IMR-90 (cell line): ENCODE measurements around the gene TSHZ1. TPM values are rescaled to one million over a fixed set of nuclear protein-coding genes. Genes with fewer than 3 reads are reported as not detected.

Experiments
- ATAC-seq: fragments of 200-7000 bp; cut with Tn5 transposase; 2 replicates; pipeline ENCODE4 v1.9.1; 2020; ENCODE audit warnings: low read depth, mild to moderate bottlenecking, moderate library complexity
- BruUV-seq: library from RNA; stranded (reverse); fragments of 400-500 nt; replicated peaks from 2 replicates; lab custom pipeline; 2021; lab: Mats Ljungman, UMichigan
- CTCF ChIA-PET: fragments of 300-600 bp; formaldehyde crosslinking; extraction: SDS; loops from one replicate; lab custom pipeline; 2021; ENCODE audit warnings: antibody characterized with exemption; lab: Yijun Ruan, JAX
- POLR2A ChIA-PET: fragments of 300-600 bp; sonication (Branson Sonifier 250); formaldehyde crosslinking; loops from one replicate; lab custom pipeline; 2022; ENCODE audit warnings: antibody characterized with exemption; ENCODE audit not compliant: unreplicated experiment; lab: Charles Lee
- DNase-seq: peaks from one replicate; pipeline ENCODE4 v3.0.0; 2013
- H2AFZ ChIP-seq: replicated peaks from 2 replicates; pipeline ENCODE3; 2013; ENCODE audit warnings: low read length, mild to moderate bottlenecking; ENCODE audit not compliant: poor library complexity
- H2AK5ac ChIP-seq: 2 replicates; pipeline ENCODE4 v1.6.1; 2013; ENCODE audit warnings: low read depth, low read length, inconsistent platforms
- H2AK9ac ChIP-seq: replicated peaks from 2 replicates; pipeline ENCODE3; 2013; ENCODE audit warnings: mild to moderate bottlenecking, low read depth, low read length, moderate library complexity; ENCODE audit not compliant: poor library complexity
- H2BK120ac ChIP-seq: 2 replicates; pipeline ENCODE4 v1.6.1; 2013; ENCODE audit warnings: low read depth, low read length, inconsistent platforms
- H2BK15ac ChIP-seq: 3 replicates; pipeline ENCODE4 v1.6.1; 2013; ENCODE audit warnings: low read depth, low read length, inconsistent platforms
- H2BK20ac ChIP-seq: 2 replicates; pipeline ENCODE4 v1.6.1; 2013; ENCODE audit warnings: low read depth, mild to moderate bottlenecking, inconsistent platforms, low read length, moderate library complexity
- H2BK5ac ChIP-seq: 2 replicates; pipeline ENCODE4 v1.6.1; 2013; ENCODE audit warnings: mild to moderate bottlenecking, low read depth, low read length, inconsistent platforms; ENCODE audit not compliant: poor library complexity, severe bottlenecking
- H3K14ac ChIP-seq: replicated peaks from 2 replicates; pipeline ENCODE4 v1.6.1; 2013; ENCODE audit warnings: low read depth, low read length, inconsistent platforms
- H3K18ac ChIP-seq: 2 replicates; pipeline ENCODE4 v1.6.1; 2013; ENCODE audit warnings: low read depth, low read length, control low read depth
- H3K23ac ChIP-seq: 2 replicates; pipeline ENCODE4 v1.6.1; 2013; ENCODE audit warnings: low read depth, low read length, inconsistent platforms
- H3K27ac ChIP-seq: 2 replicates; pipeline ENCODE4 v1.5.1; 2013; ENCODE audit warnings: mild to moderate bottlenecking, control low read depth, low read length; ENCODE audit not compliant: insufficient read depth
- H3K27me3 ChIP-seq: 2 replicates; pipeline ENCODE4 v1.6.1; 2013; ENCODE audit warnings: low read length; ENCODE audit not compliant: control insufficient read depth, insufficient read depth
- H3K36me3 ChIP-seq: 2 replicates; pipeline ENCODE4 v1.6.1; 2013; ENCODE audit warnings: low read length, mixed read lengths; ENCODE audit not compliant: control insufficient read depth, insufficient read depth
- H3K4ac ChIP-seq: 2 replicates; pipeline ENCODE4 v1.6.1; 2013; ENCODE audit warnings: low read depth, low read length, inconsistent platforms
- H3K4me1 ChIP-seq: 2 replicates; pipeline ENCODE4 v1.6.1; 2013; ENCODE audit warnings: low read length, mixed read lengths; ENCODE audit not compliant: control insufficient read depth, insufficient read depth
- H3K4me2 ChIP-seq: 2 replicates; pipeline ENCODE4 v1.6.1; 2013; ENCODE audit warnings: low read depth, mild to moderate bottlenecking, control low read depth, low read length, moderate library complexity
- H3K4me3 ChIP-seq: 2 replicates; pipeline ENCODE4 v1.5.1; 2013; ENCODE audit warnings: low read depth, mild to moderate bottlenecking, control low read depth, low read length, moderate library complexity; ENCODE audit not compliant: insufficient read depth
- H3K56ac ChIP-seq: 2 replicates; pipeline ENCODE4 v1.6.1; 2013; ENCODE audit warnings: low read length, inconsistent platforms; ENCODE audit not compliant: insufficient read depth; ENCODE audit errors: extremely low read depth
- H3K79me1 ChIP-seq, 2 experiments: 2 replicates each; pipeline ENCODE4 v1.6.1; 2013; ENCODE audit warnings: low read length in 2 of 2, inconsistent platforms in 1 of 2, low read depth in 1 of 2
- H3K9ac ChIP-seq: 2 replicates; pipeline ENCODE4 v1.6.1; 2013; ENCODE audit warnings: low read depth, low read length, control low read depth
- H3K9me1 ChIP-seq: 2 replicates; pipeline ENCODE4 v1.6.1; 2013; ENCODE audit warnings: low read length, inconsistent platforms; ENCODE audit not compliant: insufficient read depth
- H3K9me3 ChIP-seq: 2 replicates; pipeline ENCODE4 v1.6.1; 2013; ENCODE audit warnings: low read length; ENCODE audit not compliant: control insufficient read depth, insufficient read depth
- H4K20me1 ChIP-seq: 2 replicates; pipeline ENCODE4 v1.6.1; 2013; ENCODE audit warnings: low read length, inconsistent platforms; ENCODE audit not compliant: insufficient read depth
- H4K5ac ChIP-seq: 2 replicates; pipeline ENCODE4 v1.6.1; 2013; ENCODE audit warnings: mild to moderate bottlenecking, low read depth, low read length, control low read depth
- H4K8ac ChIP-seq, 2 experiments: 2 replicates each; pipeline ENCODE4 v1.6.1; 2013; ENCODE audit warnings: low read depth in 2 of 2, low read length in 2 of 2, control low read depth in 1 of 2, inconsistent platforms in 1 of 2
- H4K91ac ChIP-seq: 2 replicates; pipeline ENCODE4 v1.6.1; 2013; ENCODE audit warnings: low read depth, low read length, inconsistent platforms; ENCODE audit not compliant: insufficient read depth
- NFE2L2 ChIP-seq: fragments of 150-350 bp; IDR thresholded peaks from 2 replicates; pipeline ENCODE4 v1.6.1; 2016; ENCODE audit warnings: low read depth, mild to moderate bottlenecking, low read length
- POLR2A ChIP-seq: IDR thresholded peaks from 2 replicates; pipeline ENCODE4 v1.6.1; 2012; ENCODE audit warnings: mild to moderate bottlenecking, low read depth, low read length
- WGBS, 2 experiments: methylation state at CpG; one replicate each; pipeline versions ENCODE4 v1.1.5 to v1.1.7; 2013; ENCODE audit warnings: missing lambda C conversion rate in 2 of 2; ENCODE audit not compliant: insufficient read length in 1 of 2; ENCODE audit errors: extremely low coverage in 2 of 2; 5-methylcytosine and 5-hydroxymethylcytosine counted together
- dilution Hi-C: fragments of 300-500 bp; cut with HindIII; formaldehyde crosslinking; loops from one replicate; pipeline ENCODE4 v1.14.3; 2018; ENCODE audit warnings: low sequenced_read_pairs; ENCODE audit not compliant: unreplicated experiment
- in situ Hi-C: fragments of 300-500 bp; cut with MboI; formaldehyde crosslinking; loops from 3 replicates; pipeline ENCODE4 v1.14.3; 2019; ENCODE audit warnings: low sequenced_read_pairs, inconsistent platforms, mixed read lengths
- intact Hi-C: fragments of 100-400 bp; cut with micrococcal nuclease; formaldehyde crosslinking; loops from 2 replicates; pipeline ENCODE4 v1.10.0; 2022
- polyA plus RNA-seq, 3 experiments: library from polyadenylated mRNA; depleted of rRNA; stranded (reverse); fragments of >200 nt; gene quantifications; 2 replicates each; pipeline ENCODE4 v1.2.3, GENCODE V29; 2012; ENCODE audit warnings: low replicate concordance in 1 of 3
- total RNA-seq: library from RNA; depleted of rRNA; stranded (reverse); fragments of >200 nt; gene quantifications from 2 replicates; pipeline ENCODE4 v1.2.3, GENCODE V29; 2012

TSHZ1 gene
- total and polyA plus RNA-seq, 2 of the 4 experiments (the other 2 are of a cell fraction), result 7.1 to 10.0 TPM

GRCh38 chr18:75252136-75252535 lies 41.5 kb downstream of the TSHZ1 start:
- Histone ChIP-seq H3K18ac (no peak overlapping the region), H3K27ac (no peak overlapping the region)
- BruUV-seq, result no TSS peak

More at GRCh38 chr18:75252136-75252535, 41.5 kb downstream of the TSHZ1 start:
- intact Hi-C loops (no loop called here), in situ Hi-C loops (no loop called here), dilution Hi-C loops (no loop called here)
- CTCF ChIA-PET, result no interaction called here
- no peaks in the 10 kb centered on the region for H3K36me3 ChIP-seq
- H3K23ac ChIP-seq, result no peak overlapping the region
- POLR2A ChIA-PET, result no interaction called here
- H3K9me3 ChIP-seq, result no peaks in the 10 kb centered on the region
- no peak overlapping the region for H2BK20ac ChIP-seq
- H2BK120ac ChIP-seq, result no peak overlapping the region
- H3K4me3 ChIP-seq, result no peak overlapping the region
- peaks cover 11% of the 10 kb centered on the region; the same call in 1 of the 2 replicates for H3K9me1 ChIP-seq
- H3K4ac ChIP-seq, result no peak overlapping the region
- peaks cover 15% of the 10 kb centered on the region for H3K4me1 ChIP-seq
- no peak overlapping the region for H3K9ac ChIP-seq
- no peak overlapping the region for H3K4me2 ChIP-seq
- no CpG with 5 or more reads among the region's 2 CpGs for WGBS, 2 experiments
- H2AFZ ChIP-seq, result no peak overlapping the region
- no peak overlapping the region for H4K91ac ChIP-seq
- ATAC-seq (no peak), DNase-seq (no peak)
- H2AK9ac ChIP-seq, result no peak overlapping the region
- no peak overlapping the region for H3K14ac ChIP-seq
- no peak for TF ChIP-seq POLR2A
- TF ChIP-seq NFE2L2, result no peak
- no peaks in the 10 kb centered on the region for H3K27me3 ChIP-seq
- no peak overlapping the region for H4K5ac ChIP-seq
- H4K20me1 ChIP-seq, result no peaks in the 10 kb centered on the region
- peaks cover 11 to 41% of the 10 kb centered on the region in 2 experiments; a peak in 3 of 4 replicates for H3K79me1 ChIP-seq
- no peak overlapping the region for H2AK5ac ChIP-seq
- no peak overlapping the region for H2BK5ac ChIP-seq
- H4K8ac ChIP-seq, result no peak overlapping the region
- H2BK15ac ChIP-seq, result no peak overlapping the region
- no peak overlapping the region for H3K56ac ChIP-seq
